ENCODE data around the gene PLPPR3. TPM values are rescaled to one million over a fixed set of nuclear protein-coding genes. Genes with fewer than 3 reads are reported as not detected.
A peak's percentile ranks its signal among the peaks of the same experiment; 100 is the strongest.

Gene PLPPR3
- total RNA-seq, 1 donor = 5.9 TPM

GRCh38 chr19:780935-781334, 40.8 kb downstream of the PLPPR3 start:
- DNase-seq (ENCODE audit: low read depth in 2 of 3, low spot score in 2 of 3) = no peak

GRCh38 chr19:778910-779653, 42.7 kb downstream of the PLPPR3 start:
- no peak for DNase-seq (ENCODE audit: low read depth in 2 of 3, low spot score in 2 of 3)

- DNase-seq (ENCODE audit: low read depth in 2 of 3, low spot score in 2 of 3) = no peak
These were observed 45.2 kb downstream of the PLPPR3 start for GRCh38 chr19:776549-776948.

GRCh38 chr19:772730-773436, 48.9 kb downstream of the PLPPR3 start:
- DNase-seq (ENCODE audit: low read depth in 2 of 3, low spot score in 2 of 3) = no peak

GRCh38 chr19:772063-772462, 49.7 kb downstream of the PLPPR3 start:
- no peak for DNase-seq (ENCODE audit: low read depth in 2 of 3, low spot score in 2 of 3)

- peak in 2 of 3 donors; percentile 60 to 67 for DNase-seq (ENCODE audit: low read depth in 2 of 3, low spot score in 2 of 3)
These were observed 50.4 kb downstream of the PLPPR3 start for GRCh38 chr19:771332-771785.

GRCh38 chr19:769616-770015, 52.1 kb downstream of the PLPPR3 start:
- no peak for DNase-seq (ENCODE audit: low read depth in 2 of 3, low spot score in 2 of 3)

GRCh38 chr19:768424-768823, 53.3 kb downstream of the PLPPR3 start:
- no peak for DNase-seq (ENCODE audit: low read depth in 2 of 3, low spot score in 2 of 3)

GRCh38 chr19:765179-765738, 56.5 kb downstream of the PLPPR3 start:
- DNase-seq (ENCODE audit: low read depth in 2 of 3, low spot score in 2 of 3) = no peak

GRCh38 chr19:764301-764700, 57.5 kb downstream of the PLPPR3 start:
- no peak for DNase-seq (ENCODE audit: low read depth in 2 of 3, low spot score in 2 of 3)

- no peak for DNase-seq (ENCODE audit: low read depth in 2 of 3, low spot score in 2 of 3)
These were observed 57.9 kb downstream of the PLPPR3 start for GRCh38 chr19:763869-764268.

GRCh38 chr19:763181-763580, 58.6 kb downstream of the PLPPR3 start:
- DNase-seq (ENCODE audit: low read depth in 2 of 3, low spot score in 2 of 3) = no peak

Small RNA genes within 50 kb of the gene (small RNA-seq; reads per million reads assigned to genes)
- not detected for gene MIR3187

Other genes with a start within 250 kb of the PLPPR3 start
- gene BSG, start 249.4 kb downstream of the PLPPR3 start, total RNA-seq = 254 TPM
- gene HCN2, start 232.1 kb downstream of the PLPPR3 start, total RNA-seq = under 0.01 TPM
- 50.9 TPM for gene POLRMT, start 188.4 kb downstream of the PLPPR3 start, total RNA-seq
- gene FGF22, start 182.1 kb downstream of the PLPPR3 start, total RNA-seq = under 0.01 TPM
- gene RNF126, start 158.7 kb downstream of the PLPPR3 start, total RNA-seq = 50.1 TPM
- gene FSTL3, start 145.6 kb downstream of the PLPPR3 start, total RNA-seq = 7.5 TPM
- gene PRSS57, start 126.5 kb downstream of the PLPPR3 start, total RNA-seq = 829 TPM
- 15.6 TPM for gene PALM, start 113.0 kb downstream of the PLPPR3 start, total RNA-seq
- 0.27 TPM for gene MISP, start 70.8 kb downstream of the PLPPR3 start, total RNA-seq
- 348 TPM for gene PTBP1, start 24.5 kb downstream of the PLPPR3 start, total RNA-seq
- gene AZU1, start 5.9 kb upstream of the PLPPR3 start, total RNA-seq = 5.4 TPM
- gene PRTN3, start 19.0 kb upstream of the PLPPR3 start, total RNA-seq = 34.7 TPM
- 11.0 TPM for gene ELANE, start 30.3 kb upstream of the PLPPR3 start, total RNA-seq
- 9.4 TPM for gene CFD, start 37.7 kb upstream of the PLPPR3 start, total RNA-seq
- 78.4 TPM for gene MED16, start 71.2 kb upstream of the PLPPR3 start, total RNA-seq
- gene RNU6-9, start 71.5 kb upstream of the PLPPR3 start, total RNA-seq = not detected
- 122 TPM for gene R3HDM4, start 91.3 kb upstream of the PLPPR3 start, total RNA-seq
- gene KISS1R, start 95.4 kb upstream of the PLPPR3 start, total RNA-seq = 1.3 TPM
- 37.2 TPM for gene ARID3A, start 104.1 kb upstream of the PLPPR3 start, total RNA-seq
- 100 TPM for gene WDR18, start 162.4 kb upstream of the PLPPR3 start, total RNA-seq
- 0.81 TPM for gene GRIN3B, start 178.5 kb upstream of the PLPPR3 start, total RNA-seq
- 148 TPM for gene TMEM259, start 199.2 kb upstream of the PLPPR3 start, total RNA-seq
- not detected for gene RNU6-2, start 199.6 kb upstream of the PLPPR3 start, total RNA-seq
- gene CNN2, start 204.7 kb upstream of the PLPPR3 start, total RNA-seq = 236 TPM
- gene ABCA7, start 218.2 kb upstream of the PLPPR3 start, total RNA-seq = 42.5 TPM
- gene ARHGAP45, start 245.2 kb upstream of the PLPPR3 start, total RNA-seq = 217 TPM